Thymus (tissue), 11 donors: ENCODE measurements around the gene PREX1. TPM values are rescaled to one million over a fixed set of nuclear protein-coding genes. Genes with fewer than 3 reads are reported as not detected.

Experiments
- DNase-seq, 9 donors: peaks; one replicate each; pipeline ENCODE4 v3.0.0-alpha.2; 2013; ENCODE audit warnings: low spot score in 9 of 9, low read depth in 6 of 9, missing footprints in 1 of 9
- H3K27ac ChIP-seq, 2 donors: one replicate each; pipeline ENCODE4 v1.5.1; 2013; ENCODE audit warnings: control low read depth in 1 of 2, low read depth in 1 of 2, low read length in 1 of 2, mild to moderate bottlenecking in 1 of 2, moderate library complexity in 1 of 2
- H3K27me3 ChIP-seq, 2 donors: one replicate each; pipeline ENCODE4 v1.5.1; 2013; ENCODE audit warnings: low read length in 1 of 2; ENCODE audit not compliant: control insufficient read depth in 2 of 2, insufficient read depth in 1 of 2
- H3K36me3 ChIP-seq, 2 donors: one replicate each; pipeline ENCODE4 v1.5.1; 2013; ENCODE audit warnings: low read length in 1 of 2, mild to moderate bottlenecking in 1 of 2, moderate library complexity in 1 of 2; ENCODE audit not compliant: control insufficient read depth in 2 of 2, insufficient read depth in 2 of 2
- H3K4me1 ChIP-seq, 2 donors: one replicate each; pipeline ENCODE4 v1.5.1; 2013; ENCODE audit warnings: low read length in 2 of 2; ENCODE audit not compliant: control insufficient read depth in 2 of 2, insufficient read depth in 2 of 2
- H3K4me3 ChIP-seq, 2 donors: one replicate each; pipeline ENCODE4 v1.5.1; 2013; ENCODE audit warnings: low read length in 2 of 2, control low read depth in 1 of 2, mild to moderate bottlenecking in 1 of 2
- H3K9me3 ChIP-seq, 2 donors: one replicate each; pipeline ENCODE4 v1.5.1; 2013; ENCODE audit warnings: low read length in 1 of 2, mild to moderate bottlenecking in 1 of 2; ENCODE audit not compliant: control insufficient read depth in 2 of 2, insufficient read depth in 1 of 2
- WGBS: extraction: QIAGEN DNeasy Blood & Tissue Kit; methylation state at CpG from one replicate; pipeline ENCODE4 v1.1.7; 2013; 5-methylcytosine and 5-hydroxymethylcytosine counted together
- polyA plus RNA-seq: library from polyadenylated mRNA; stranded (reverse); fragments of 200-250 nt; gene quantifications from one replicate; pipeline ENCODE4 v1.2.3, GENCODE V29; 2013
- total RNA-seq: library from RNA; stranded (reverse); fragments of 120-200 nt; gene quantifications from one replicate; pipeline ENCODE4 v1.2.4, GENCODE V29; 2013
- donor health status: healthy.

The PREX1 gene
- total and polyA plus RNA-seq, 2 donors = 12.5 to 19.8 TPM

DNA sequence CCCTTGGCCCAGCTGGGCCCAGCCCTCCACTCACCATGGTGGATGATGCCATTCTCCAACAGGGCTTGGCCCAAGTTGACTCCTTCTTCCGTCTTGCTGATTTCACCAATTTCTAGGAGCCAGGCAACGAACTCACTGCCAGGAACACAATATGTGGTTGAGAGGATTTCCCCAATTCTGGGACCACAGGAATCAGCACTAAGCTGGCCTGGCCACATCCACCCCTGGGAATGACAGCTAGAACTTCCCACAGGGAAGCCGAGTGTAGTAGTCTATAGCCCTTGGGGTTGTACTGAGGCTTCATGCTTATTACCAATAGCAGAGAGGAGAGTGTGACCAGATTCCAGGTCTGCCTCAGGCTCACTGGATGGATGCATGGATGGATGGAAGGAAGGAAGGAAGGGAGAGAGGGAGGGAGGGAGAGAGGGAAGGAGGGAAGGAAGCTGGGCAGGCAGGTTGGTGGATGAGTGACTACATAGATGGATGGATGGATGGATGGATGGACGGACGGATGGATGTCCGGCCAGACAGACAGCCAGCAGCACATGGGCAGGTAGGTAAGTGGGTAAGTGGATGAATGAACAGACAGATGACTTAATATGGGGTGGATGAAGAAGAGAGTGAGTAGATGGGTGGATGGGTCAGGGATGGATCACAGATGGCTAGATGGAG lies 146.5 kb downstream of the PREX1 start:
- Histone ChIP-seq H3K27ac (no peak overlapping the region), H3K36me3 (no peaks in the 10 kb centered on the region), H3K27me3 (no peaks in the 10 kb centered on the region), H3K4me3 (no peak overlapping the region), H3K9me3 (no peaks in the 10 kb centered on the region), H3K4me1 (peaks cover 0 to 3% of the 10 kb centered on the region in 2 donors)
- WGBS = 84% methylated on average over 6 of the region's 6 CpGs
- DNase-seq = no peak

DNA sequence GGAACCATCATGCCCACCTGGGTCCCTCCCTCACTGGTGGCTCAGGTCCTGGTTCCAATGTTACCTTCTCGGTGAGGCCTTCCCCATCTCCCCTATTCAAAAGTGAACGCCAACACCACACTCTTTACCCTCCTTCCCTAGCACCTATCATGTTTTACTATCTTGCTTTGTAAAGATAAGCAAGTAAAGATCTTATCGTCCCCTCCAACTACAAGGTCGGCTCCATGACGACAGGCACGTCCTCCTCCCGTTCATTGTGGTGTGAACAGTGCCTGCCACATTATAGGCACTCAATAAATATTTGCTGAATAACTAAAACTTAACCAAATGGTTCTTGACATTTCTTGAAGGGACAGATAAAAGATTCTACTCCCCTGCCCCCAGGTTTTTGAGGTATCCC lies 147.1 kb downstream of the PREX1 start:
- Histone ChIP-seq H3K4me3 (no peak overlapping the region), H3K9me3 (no peaks in the 10 kb centered on the region), H3K36me3 (no peaks in the 10 kb centered on the region), H3K27me3 (no peaks in the 10 kb centered on the region), H3K27ac (no peak overlapping the region), H3K4me1 (peaks cover 0 to 3% of the 10 kb centered on the region in 2 donors)
- DNase-seq = no peak
- WGBS = 95% methylated on average over 7 of the region's 7 CpGs

DNA sequence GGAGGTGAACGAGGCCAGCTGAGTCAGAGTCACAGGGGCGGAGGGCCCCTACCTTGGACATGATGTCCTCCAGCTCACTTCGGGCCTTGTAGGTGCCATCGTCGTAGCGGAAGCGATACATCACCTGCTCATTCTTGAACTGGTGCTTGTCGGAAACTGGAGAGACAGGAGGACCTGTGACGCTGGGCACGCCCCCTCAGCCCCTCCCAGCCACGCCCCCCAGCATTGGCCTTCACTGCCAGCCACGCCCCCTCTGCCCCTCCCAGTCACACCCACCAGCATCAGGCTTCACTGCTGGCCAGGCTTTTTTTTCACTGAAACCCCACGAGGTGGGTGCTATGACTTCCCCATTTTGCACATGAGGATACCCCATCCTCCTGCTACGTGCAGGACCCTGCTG lies 148.2 kb downstream of the PREX1 start:
- H3K27ac ChIP-seq = no peak overlapping the region
- DNase-seq = no peak
- WGBS = 90% methylated on average over 14 of the region's 14 CpGs
- no peak overlapping the region for H3K4me3 ChIP-seq
- no peaks in the 10 kb centered on the region for H3K27me3 ChIP-seq
- H3K4me1 ChIP-seq = peaks cover 0 to 3% of the 10 kb centered on the region in 2 donors
- no peaks in the 10 kb centered on the region for H3K9me3 ChIP-seq
- no peaks in the 10 kb centered on the region for H3K36me3 ChIP-seq

DNA sequence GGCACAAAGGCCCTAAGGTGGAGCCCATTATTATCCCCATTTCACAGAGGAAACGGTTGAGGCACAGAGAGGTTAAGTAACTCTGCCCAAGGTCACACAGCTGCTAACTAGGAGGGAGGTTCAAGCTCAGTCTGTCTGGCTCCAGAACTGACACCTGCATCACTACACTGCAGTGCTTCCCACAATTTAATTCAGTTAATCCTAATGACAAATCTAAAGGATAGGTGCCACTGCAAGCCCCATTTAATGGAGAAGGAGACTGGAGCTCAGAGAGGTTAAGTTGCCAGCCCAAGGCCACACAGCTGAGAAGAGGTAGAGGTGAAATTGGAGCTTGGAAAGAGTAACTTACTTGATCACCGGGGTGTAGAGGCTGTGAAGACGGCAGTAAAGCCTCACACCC lies 148.8 kb downstream of the PREX1 start:
- no peak overlapping the region for H3K27ac ChIP-seq
- 98% methylated on average over 3 of the region's 3 CpGs for WGBS
- no peaks in the 10 kb centered on the region for H3K9me3 ChIP-seq
- no peaks in the 10 kb centered on the region for H3K27me3 ChIP-seq
- no peaks in the 10 kb centered on the region for H3K36me3 ChIP-seq
- no peak for DNase-seq
- H3K4me3 ChIP-seq = no peak overlapping the region
- H3K4me1 ChIP-seq = peaks cover 0 to 3% of the 10 kb centered on the region in 2 donors

DNA sequence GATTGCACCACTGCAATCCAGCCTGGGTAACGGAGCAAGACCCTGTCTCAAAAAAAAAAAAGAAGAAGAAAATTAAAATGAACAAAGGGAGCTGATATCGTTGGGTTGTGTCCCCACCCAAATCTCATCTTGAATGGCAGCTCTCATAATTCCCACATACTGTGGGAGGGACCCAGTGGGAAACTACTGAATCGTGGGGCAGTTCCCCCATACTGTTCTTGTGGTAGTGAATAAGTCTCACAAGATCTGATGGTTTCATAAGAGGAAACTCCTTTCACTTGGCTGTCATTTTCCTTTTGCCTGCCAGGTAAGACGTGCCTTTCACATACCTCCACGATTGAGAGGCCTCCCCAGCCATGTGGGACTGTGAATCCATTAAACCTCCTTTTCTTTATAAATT lies 149.4 kb downstream of the PREX1 start:
- no peaks in the 10 kb centered on the region for H3K36me3 ChIP-seq

DNA sequence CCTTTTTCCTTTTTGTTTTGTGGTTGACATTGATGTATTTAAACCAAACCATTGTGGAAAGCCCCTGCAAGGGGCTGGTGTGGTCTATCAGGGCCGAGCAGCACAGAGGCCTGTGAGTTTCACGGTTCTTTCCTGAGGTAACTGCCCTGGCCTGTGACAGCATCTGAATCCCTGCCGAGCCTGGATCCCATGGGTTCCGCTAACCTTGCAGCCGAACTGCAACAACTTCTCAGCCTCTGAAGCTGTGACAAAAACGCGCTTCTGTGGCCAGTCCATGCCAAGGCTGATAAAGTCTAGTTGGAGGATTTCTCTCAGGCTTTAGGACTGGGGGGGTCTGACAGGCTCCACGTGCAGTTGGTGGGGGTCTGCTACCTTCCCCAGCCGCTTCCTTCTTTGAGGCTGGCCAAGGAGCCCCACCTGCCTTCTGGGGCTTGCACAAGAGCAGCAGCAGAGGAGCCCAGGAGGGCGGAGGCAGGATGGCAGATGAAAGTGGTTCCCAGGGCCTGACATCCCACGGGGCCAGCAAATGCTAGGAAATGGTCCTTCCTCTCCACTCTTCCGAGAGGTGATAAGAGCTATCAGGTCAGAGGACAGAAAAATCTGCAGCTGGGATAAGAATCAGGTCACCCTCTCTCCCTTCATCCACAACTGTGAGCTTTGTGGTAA lies 150.9 kb downstream of the PREX1 start:
- H3K27ac ChIP-seq = no peak overlapping the region
- no peak for DNase-seq
- H3K36me3 ChIP-seq = no peaks in the 10 kb centered on the region
- no peaks in the 10 kb centered on the region for H3K9me3 ChIP-seq
- H3K27me3 ChIP-seq = no peaks in the 10 kb centered on the region
- WGBS = 87% methylated on average over 12 of the region's 12 CpGs
- no peaks in the 10 kb centered on the region for H3K4me1 ChIP-seq
- H3K4me3 ChIP-seq = no peak overlapping the region

More for the DNA sequence above, 149.4 kb downstream of the PREX1 start:
- Histone ChIP-seq H3K27me3 (no peaks in the 10 kb centered on the region), H3K4me3 (no peak overlapping the region), H3K4me1 (peaks cover 0 to 3% of the 10 kb centered on the region in 2 donors), H3K27ac (no peak overlapping the region), H3K9me3 (no peaks in the 10 kb centered on the region)
- DNase-seq = no peak
- 94% methylated on average over 5 of the region's 5 CpGs for WGBS

DNA sequence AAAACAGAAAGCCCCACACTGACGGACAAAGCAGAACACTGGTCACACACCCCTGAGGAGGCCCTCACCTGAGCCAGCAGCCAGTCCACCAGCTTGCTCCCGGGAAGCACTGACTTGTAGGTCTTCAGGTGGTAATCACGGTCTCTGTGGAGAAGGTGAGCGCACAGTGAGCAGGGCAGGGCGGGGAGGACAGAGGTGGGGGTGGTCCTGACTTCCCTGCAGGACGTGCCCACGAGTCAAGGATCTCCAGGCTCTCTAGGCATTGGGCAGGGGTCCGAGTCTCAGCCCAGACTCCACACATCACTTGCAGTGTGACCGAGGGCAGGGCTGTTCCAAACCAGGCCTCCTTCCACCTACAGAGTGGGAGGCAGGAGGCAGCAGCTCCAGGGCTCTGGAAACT lies 151.7 kb downstream of the PREX1 start:
- DNase-seq = no peak
- H3K27ac ChIP-seq = no peak overlapping the region
- H3K27me3 ChIP-seq = no peaks in the 10 kb centered on the region
- H3K36me3 ChIP-seq = no peaks in the 10 kb centered on the region
- no peaks in the 10 kb centered on the region for H3K9me3 ChIP-seq
- no peaks in the 10 kb centered on the region for H3K4me1 ChIP-seq
- H3K4me3 ChIP-seq = no peak overlapping the region
- WGBS = 96% methylated on average over 9 of the region's 9 CpGs

DNA sequence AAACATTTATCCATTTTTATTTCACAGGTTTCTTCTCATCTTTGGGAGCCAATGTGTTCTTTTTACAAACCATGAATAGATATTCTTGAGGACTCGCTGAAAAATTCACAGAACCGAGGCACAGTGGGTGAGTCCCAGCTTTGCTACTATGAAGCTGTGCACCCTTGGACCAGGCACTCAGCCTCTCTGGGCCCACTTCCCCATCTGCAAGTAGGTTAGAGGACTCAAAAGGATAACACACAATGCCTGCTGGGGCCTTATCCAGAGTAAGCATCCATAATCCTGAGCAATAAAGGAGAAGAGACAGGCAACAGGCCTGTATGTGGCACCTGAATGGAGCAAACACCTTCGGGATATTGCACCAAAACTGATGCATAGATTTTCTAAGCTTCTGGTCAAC lies 153.3 kb downstream of the PREX1 start:
- H3K9me3 ChIP-seq = no peaks in the 10 kb centered on the region
- H3K4me3 ChIP-seq = no peak overlapping the region
- no peak for DNase-seq
- no peaks in the 10 kb centered on the region for H3K4me1 ChIP-seq
- no peaks in the 10 kb centered on the region for H3K36me3 ChIP-seq
- no peaks in the 10 kb centered on the region for H3K27me3 ChIP-seq
- WGBS = 97% methylated on average over 3 of the region's 3 CpGs
- no peak overlapping the region for H3K27ac ChIP-seq

DNA sequence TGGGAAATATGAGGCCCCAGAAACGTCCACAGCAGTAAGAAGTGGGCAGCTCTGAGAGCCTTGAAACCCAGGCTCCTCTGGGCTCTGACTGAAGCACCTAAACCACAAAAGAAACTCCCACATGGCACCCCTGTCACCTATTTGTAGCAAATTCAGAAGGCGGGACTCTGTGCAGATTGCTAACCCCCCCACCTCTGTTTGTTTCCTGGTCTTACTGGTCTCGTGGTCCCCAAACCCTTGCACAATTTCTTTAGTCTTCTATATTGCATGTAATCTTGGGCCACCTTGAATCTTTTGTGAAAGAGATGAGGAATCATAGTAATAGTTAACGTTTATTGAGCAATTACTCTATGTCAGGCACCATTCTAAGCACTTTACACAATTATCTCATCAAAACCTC lies 154.3 kb downstream of the PREX1 start:
- Histone ChIP-seq H3K4me3 (no peak overlapping the region), H3K27ac (no peak overlapping the region), H3K36me3 (no peaks in the 10 kb centered on the region), H3K4me1 (peaks cover 0 to under 1% of the 10 kb centered on the region in 2 donors), H3K9me3 (no peaks in the 10 kb centered on the region), H3K27me3 (no peaks in the 10 kb centered on the region)
- WGBS = 78% methylated on average over 4 of the region's 4 CpGs
- no peak for DNase-seq
